ENCODE measurements around the gene CNR1. TPM values are rescaled to one million over a fixed set of nuclear protein-coding genes. Genes with fewer than 3 reads are reported as not detected.

The CNR1 gene
- total RNA-seq, result 0.19 and 0.65 TPM in 2 replicates

GRCh38 chr6:88165844-88166492, at the start of gene CNR1:
TSS of gene CNR1 (minus strand) at chr6:88166347. CDS start at chr6:88145274, 21,073 bp downstream.

Other genes with a start within 250 kb of the CNR1 start
- not detected in 2 replicates for gene SPACA1, start 118.5 kb downstream of the CNR1 start, total RNA-seq

All from bladder microvascular endothelial cell (primary cell).